ENCODE measurements around the gene FGFBP1. TPM values are rescaled to one million over a fixed set of nuclear protein-coding genes. Genes with fewer than 3 reads are reported as not detected.
"Not testable (repeated sequence)": the region's sequence is repeated elsewhere in the genome, so short reads cannot be mapped to it uniquely, and the experiment has no call there.

Gene FGFBP1
- total and polyA plus RNA-seq, 7 donors: 0.08 TPM; not detected in 6

DNA sequence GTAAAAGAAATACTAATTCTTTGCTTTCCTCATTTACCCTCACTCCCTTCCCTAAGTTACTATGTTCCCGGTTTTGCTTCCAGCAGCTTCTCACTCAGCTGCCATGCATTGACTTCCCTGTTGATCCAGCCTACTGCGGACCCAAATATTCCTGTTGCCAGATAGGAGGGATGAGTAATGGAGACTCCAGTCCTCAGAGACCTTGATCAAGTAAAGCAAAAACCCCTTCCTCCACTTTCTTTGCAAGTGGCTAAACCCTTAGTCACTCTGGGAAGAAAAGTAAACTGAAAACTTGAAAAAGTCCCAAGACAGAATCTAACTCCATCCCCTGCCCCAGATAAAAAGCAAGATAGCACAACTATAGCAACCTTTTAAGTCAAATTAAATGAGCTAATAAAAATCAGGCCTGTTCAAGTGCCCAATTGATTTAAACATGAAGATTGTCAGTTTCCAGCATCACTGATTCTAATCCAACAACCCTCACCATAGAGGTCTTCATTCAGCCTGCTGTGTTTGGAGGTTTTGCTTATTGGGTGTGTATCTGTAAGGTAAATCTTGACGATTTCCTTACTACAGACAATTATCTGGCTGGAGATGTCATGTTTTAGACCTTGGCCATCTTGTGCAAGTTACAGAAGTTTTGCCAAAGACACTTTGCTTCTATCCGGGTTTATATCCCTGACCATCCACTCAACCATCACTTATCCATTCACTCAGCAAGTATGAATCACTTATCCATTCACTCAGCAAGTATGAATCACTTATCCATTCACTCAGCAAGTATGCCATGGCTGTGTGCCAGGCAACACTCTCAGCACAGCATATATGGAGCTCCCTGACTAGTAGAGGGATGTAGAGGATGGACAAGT is 17.6 kb downstream of the FGFBP1 start:
- H3K4me3 ChIP-seq: no peak overlapping the region
- no peak overlapping the region for H3K27ac ChIP-seq
- intact Hi-C loops (cut with DNase I): no loop called here
- TF ChIP-seq, protein P1, sequence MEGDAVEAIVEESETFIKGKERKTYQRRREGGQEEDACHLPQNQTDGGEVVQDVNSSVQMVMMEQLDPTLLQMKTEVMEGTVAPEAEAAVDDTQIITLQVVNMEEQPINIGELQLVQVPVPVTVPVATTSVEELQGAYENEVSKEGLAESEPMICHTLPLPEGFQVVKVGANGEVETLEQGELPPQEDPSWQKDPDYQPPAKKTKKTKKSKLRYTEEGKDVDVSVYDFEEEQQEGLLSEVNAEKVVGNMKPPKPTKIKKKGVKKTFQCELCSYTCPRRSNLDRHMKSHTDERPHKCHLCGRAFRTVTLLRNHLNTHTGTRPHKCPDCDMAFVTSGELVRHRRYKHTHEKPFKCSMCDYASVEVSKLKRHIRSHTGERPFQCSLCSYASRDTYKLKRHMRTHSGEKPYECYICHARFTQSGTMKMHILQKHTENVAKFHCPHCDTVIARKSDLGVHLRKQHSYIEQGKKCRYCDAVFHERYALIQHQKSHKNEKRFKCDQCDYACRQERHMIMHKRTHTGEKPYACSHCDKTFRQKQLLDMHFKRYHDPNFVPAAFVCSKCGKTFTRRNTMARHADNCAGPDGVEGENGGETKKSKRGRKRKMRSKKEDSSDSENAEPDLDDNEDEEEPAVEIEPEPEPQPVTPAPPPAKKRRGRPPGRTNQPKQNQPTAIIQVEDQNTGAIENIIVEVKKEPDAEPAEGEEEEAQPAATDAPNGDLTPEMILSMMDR (IDR thresholded peaks at IDR 0.05): no peak
- H3K4me1 ChIP-seq: no peaks in the 10 kb centered on the region
- peak; percentile 32 to 78 (median 68) for ATAC-seq
- H3K36me3 ChIP-seq (ENCODE audit: insufficient read depth in 1 of 2, low read depth in 1 of 2): no peaks in the 10 kb centered on the region
- H3K27me3 ChIP-seq (ENCODE audit: insufficient read depth in 3 of 3, low read length in 2 of 3): peaks cover 0 to 4% (median 0%) of the 10 kb centered on the region in 3 donors
- 53 to 61% (median 57%) methylated on average over 4 of the region's 4 CpGs for WGBS, 3 donors
- DNase-seq: peak in 1 of 2 donors; percentile 72
- no peaks in the 10 kb centered on the region for H3K9me3 ChIP-seq

DNA sequence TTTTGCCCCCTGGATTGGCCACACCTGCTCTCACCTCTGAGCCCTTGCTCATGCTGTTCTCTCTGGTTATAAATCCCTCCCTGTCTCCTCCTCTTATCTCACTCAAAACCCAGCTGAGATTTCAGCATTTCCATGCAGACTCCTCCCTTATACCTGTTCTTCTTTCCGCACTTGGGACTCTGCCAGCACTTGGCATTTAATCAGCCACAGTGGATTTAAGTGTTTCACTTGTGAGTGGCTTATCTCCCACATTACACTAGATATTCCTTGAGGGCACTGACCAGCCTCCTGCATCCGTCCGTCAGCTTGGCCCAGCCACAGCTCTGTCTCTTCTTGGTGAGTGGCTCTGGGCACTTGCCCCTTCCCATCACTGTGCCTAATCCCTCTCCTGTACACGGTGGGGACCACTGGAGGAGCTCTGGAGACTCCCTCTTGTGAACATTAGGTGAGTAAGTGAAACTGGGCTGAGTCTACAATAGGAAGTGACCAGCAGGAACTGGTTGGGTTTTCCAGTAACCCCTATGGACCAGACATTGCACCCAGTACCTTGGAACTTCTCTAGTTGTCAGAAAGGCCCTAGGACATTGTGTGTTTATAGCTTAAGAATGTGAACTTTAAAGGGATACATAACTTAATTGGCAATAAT is 19.9 kb downstream of the FGFBP1 start:
- no peaks in the 10 kb centered on the region for H3K4me1 ChIP-seq
- H3K36me3 ChIP-seq (ENCODE audit: insufficient read depth in 1 of 2, low read depth in 1 of 2): no peaks in the 10 kb centered on the region
- H3K27me3 ChIP-seq (ENCODE audit: insufficient read depth in 3 of 3, low read length in 2 of 3): peaks cover 0 to 4% (median 0%) of the 10 kb centered on the region in 3 donors
- no peak overlapping the region for H3K4me3 ChIP-seq
- no peaks in the 10 kb centered on the region for H3K9me3 ChIP-seq
- DNase-seq (no peak), ATAC-seq (no peak)
- no peak overlapping the region for H3K27ac ChIP-seq
- TF ChIP-seq, protein P1 (IDR thresholded peaks at IDR 0.05): no peak
- 65 to 72% (median 69%) methylated on average over 4 of the region's 4 CpGs for WGBS, 3 donors
- intact Hi-C loops (cut with DNase I): no loop called here

DNA sequence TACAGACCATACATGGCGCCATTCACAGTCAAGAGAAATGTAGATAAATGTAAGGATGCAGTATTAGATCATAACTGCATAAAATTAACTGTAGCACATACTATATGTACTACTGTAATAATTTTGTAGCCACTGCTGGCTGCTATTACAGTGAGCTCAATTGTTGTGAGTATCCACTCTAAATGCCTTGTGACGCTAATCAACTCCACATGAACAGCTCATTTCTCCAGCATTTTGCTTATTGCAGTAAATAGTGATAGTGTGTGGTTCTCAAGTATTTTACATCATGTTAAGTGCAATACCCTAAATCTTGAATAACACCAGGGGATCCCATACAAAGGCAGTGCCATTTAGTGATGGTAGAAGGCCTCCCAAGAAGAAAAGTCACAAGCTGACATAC is 21.2 kb downstream of the FGFBP1 start:
- H3K9me3 ChIP-seq: no peaks in the 10 kb centered on the region
- intact Hi-C loops (cut with DNase I): no loop called here
- no peak overlapping the region for H3K27ac ChIP-seq
- DNase-seq: no peak
- ATAC-seq: no peak
- no peaks in the 10 kb centered on the region for H3K36me3 ChIP-seq (ENCODE audit: insufficient read depth in 1 of 2, low read depth in 1 of 2)
- TF ChIP-seq, protein P1 (IDR thresholded peaks at IDR 0.05): no peak
- peaks cover 0 to 4% (median 0%) of the 10 kb centered on the region in 3 donors for H3K27me3 ChIP-seq (ENCODE audit: insufficient read depth in 3 of 3, low read length in 2 of 3)
- H3K4me3 ChIP-seq: no peak overlapping the region
- H3K4me1 ChIP-seq: no peaks in the 10 kb centered on the region
- 73 to 90% (median 84%) methylated on average over 2 of the region's 2 CpGs for WGBS, 3 donors

DNA sequence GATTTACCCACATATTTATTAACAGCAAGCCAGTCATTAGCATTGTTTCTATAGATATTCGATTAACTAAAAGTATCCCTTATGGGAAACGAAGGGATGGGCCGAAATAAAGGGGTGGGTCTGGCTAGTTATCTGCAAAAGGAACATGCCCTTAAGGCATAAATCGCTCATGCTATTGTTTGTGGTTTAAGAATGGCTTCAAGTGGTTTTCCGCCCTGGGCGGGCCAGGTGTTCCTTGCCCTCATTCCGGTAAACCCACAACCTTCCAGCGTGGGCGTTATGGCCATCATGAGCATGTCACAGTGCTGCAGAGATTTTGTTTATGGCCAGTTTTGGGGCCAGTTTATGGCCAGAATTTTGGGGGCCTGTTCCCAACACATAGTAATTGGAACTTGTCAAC is 22.2 kb downstream of the FGFBP1 start:
- 94 to 99% (median 95%) methylated on average over 9 of the region's 9 CpGs for WGBS, 3 donors
- DNase-seq; intact Hi-C loops (cut with DNase I); H3K27me3 ChIP-seq (ENCODE audit: insufficient read depth in 3 of 3, low read length in 2 of 3); H3K4me3 ChIP-seq; ATAC-seq; H3K9me3 ChIP-seq; H3K27ac ChIP-seq; H3K36me3 ChIP-seq (ENCODE audit: insufficient read depth in 1 of 2, low read depth in 1 of 2); H3K4me1 ChIP-seq: not testable (repeated sequence)

DNA sequence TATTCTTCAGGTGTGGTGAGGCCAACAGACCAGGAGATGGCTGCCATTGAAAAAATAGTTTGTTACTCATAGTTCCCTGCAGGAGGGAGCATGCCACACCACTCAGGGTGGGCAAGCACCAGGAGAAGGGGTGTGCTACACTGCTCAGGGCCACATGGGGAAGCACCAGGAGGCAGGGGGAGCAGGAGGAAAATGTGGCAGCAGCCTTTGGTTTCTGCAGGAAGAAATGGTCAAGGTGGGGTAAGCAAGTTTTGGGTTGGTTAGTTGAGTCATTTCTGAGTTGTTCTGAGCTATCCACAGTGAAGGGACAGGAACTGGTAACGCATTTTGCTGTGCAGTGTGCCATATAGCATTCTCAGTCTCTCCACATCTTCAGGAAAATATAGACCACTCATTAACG is 23.8 kb downstream of the FGFBP1 start:
- ATAC-seq (no peak), DNase-seq (no peak)
- H3K4me3 ChIP-seq: no peak overlapping the region
- intact Hi-C loops (cut with DNase I): no loop called here
- TF ChIP-seq, protein P1 (IDR thresholded peaks at IDR 0.05): no peak
- no peaks in the 10 kb centered on the region for H3K27me3 ChIP-seq (ENCODE audit: insufficient read depth in 3 of 3, low read length in 2 of 3)
- H3K4me1 ChIP-seq: no peaks in the 10 kb centered on the region
- H3K9me3 ChIP-seq: no peaks in the 10 kb centered on the region
- WGBS, 3 donors: 88 to 95% (median 93%) methylated on average over 2 of the region's 2 CpGs
- no peak overlapping the region for H3K27ac ChIP-seq
- H3K36me3 ChIP-seq (ENCODE audit: insufficient read depth in 1 of 2, low read depth in 1 of 2): no peaks in the 10 kb centered on the region
